SK-N-SH (cell line): ENCODE data around the gene DCAF11. TPM values are rescaled to one million over a fixed set of nuclear protein-coding genes. Genes with fewer than 3 reads are reported as not detected.

Experiments
- CTCF ChIA-PET: fragments of 300-600, 350-600 bp; formaldehyde crosslinking; extraction: SDS; loops from one replicate; lab custom pipeline; 2021; lab: Yijun Ruan, JAX
- POLR2A ChIA-PET: fragments of 350-600 bp; sonication (Branson Sonifier 250); formaldehyde crosslinking; extraction: SDS; loops from one replicate; lab custom pipeline; 2020; ENCODE audit warnings: antibody characterized with exemption, inconsistent platforms; lab: Yijun Ruan, JAX
- DNase-seq: peaks from one replicate; pipeline ENCODE4 v3.0.0; 2012
- H2AFZ ChIP-seq: fragments of 200-600 bp; sonication (generic); 2 replicates; pipeline ENCODE4 v1.8.1; 2016; ENCODE audit warnings: antibody characterized with exemption, mild to moderate bottlenecking, low read depth
- H3F3A ChIP-seq: fragments of 200-600 bp; sonication (generic); replicated peaks from 2 replicates; pipeline ENCODE3; 2016; ENCODE audit warnings: antibody characterized with exemption, mild to moderate bottlenecking; ENCODE audit not compliant: insufficient read depth
- H3K27ac ChIP-seq, 2 experiments: fragments of 200-500 bp in 1 of 2; fragments of 200-600 bp in 1 of 2; sonication (Bioruptor generic) in 1 of 2; sonication (generic), shearing (Covaris generic) in 1 of 2; 2 replicates each; pipeline versions ENCODE4 v1.5.1 to v1.6.1; 2014 to 2016; ENCODE audit warnings: low read depth in 2 of 2, inconsistent platforms in 1 of 2, low read length in 1 of 2, mild to moderate bottlenecking in 1 of 2, mixed read lengths in 1 of 2
- H3K27me3 ChIP-seq: fragments of 200-600 bp; sonication (generic), shearing (Covaris generic); 2 replicates; pipeline ENCODE4 v1.6.1; 2016; ENCODE audit warnings: mixed run types; ENCODE audit not compliant: insufficient read depth
- H3K36me3 ChIP-seq, 2 experiments: fragments of 200-500 bp in 1 of 2; fragments of 200-600 bp in 1 of 2; sonication (Bioruptor generic) in 1 of 2; sonication (generic) in 1 of 2; replicated peaks in 1 of 2; 2 replicates each; pipeline versions ENCODE3 to v1.5.1; 2014 to 2016; ENCODE audit warnings: low read length in 1 of 2, mild to moderate bottlenecking in 1 of 2; ENCODE audit not compliant: insufficient read depth in 2 of 2, control insufficient read depth in 1 of 2
- H3K4me1 ChIP-seq, 2 experiments: fragments of 200-500 bp in 1 of 2; fragments of 200-600 bp in 1 of 2; sonication (Bioruptor generic) in 1 of 2; sonication (generic), shearing (Covaris generic) in 1 of 2; 2 replicates each; pipeline versions ENCODE4 v1.5.1 to v1.6.1; 2014 to 2016; ENCODE audit warnings: low read depth in 1 of 2, low read length in 1 of 2, mixed run types in 1 of 2; ENCODE audit not compliant: insufficient read depth in 2 of 2, control insufficient read depth in 1 of 2
- H3K4me2 ChIP-seq: fragments of 200-600 bp; sonication (generic), shearing (Covaris generic); 2 replicates; pipeline ENCODE4 v1.6.1; 2017; ENCODE audit warnings: mixed run types
- H3K4me3 ChIP-seq, 2 experiments: fragments of 200-500 bp in 1 of 2; fragments of 200-600 bp in 1 of 2; sonication (Bioruptor generic) in 1 of 2; sonication (generic), shearing (Covaris generic) in 1 of 2; 2 replicates each; pipeline versions ENCODE4 v1.5.1 to v1.8.1; 2014 to 2016; ENCODE audit warnings: low read depth in 2 of 2, inconsistent platforms in 1 of 2, low read length in 1 of 2, mild to moderate bottlenecking in 1 of 2, mixed read lengths in 1 of 2, moderate library complexity in 1 of 2
- H3K79me2 ChIP-seq: fragments of 200-600 bp; sonication (generic); 2 replicates; pipeline ENCODE4 v1.8.1; 2017; ENCODE audit warnings: mild to moderate bottlenecking; ENCODE audit not compliant: insufficient read depth
- H3K9ac ChIP-seq: fragments of 200-600 bp; sonication (generic); 2 replicates; pipeline ENCODE4 v1.6.1; 2017; ENCODE audit warnings: mixed run types
- H3K9me2 ChIP-seq: fragments of 200-600 bp; sonication (generic); 2 replicates; pipeline ENCODE4 v1.6.1; 2017; ENCODE audit warnings: mixed run types
- H3K9me3 ChIP-seq: fragments of 200-600 bp; sonication (generic); 2 replicates; pipeline ENCODE4 v1.6.1; 2017; ENCODE audit warnings: mixed run types, mild to moderate bottlenecking, moderate library complexity
- H4K20me1 ChIP-seq: fragments of 200-600 bp; sonication (generic); 2 replicates; pipeline ENCODE4 v1.6.1; 2017; ENCODE audit warnings: mild to moderate bottlenecking, mixed run types; ENCODE audit not compliant: insufficient read depth
- CHD2 ChIP-seq: fragments of 150-350 bp; IDR thresholded peaks from 2 replicates; pipeline ENCODE4 v1.6.1; 2018; ENCODE audit warnings: low read length; ENCODE audit not compliant: partially characterized antibody
- ELF1 ChIP-seq: IDR thresholded peaks from 2 replicates; pipeline ENCODE4 v1.4.0; 2012
- EP300 ChIP-seq, 2 experiments: IDR thresholded peaks; 2 replicates each; pipeline versions ENCODE4 v1.4.0 to v1.6.1; 2012; ENCODE audit warnings: borderline replicate concordance in 1 of 2, low read depth in 1 of 2, low read length in 1 of 2
- GABPA ChIP-seq: IDR thresholded peaks from 2 replicates; pipeline ENCODE4 v1.4.0; 2012; ENCODE audit warnings: low read depth, mild to moderate bottlenecking
- IRF3 ChIP-seq: fragments of 150-350 bp; IDR thresholded peaks from 2 replicates; pipeline ENCODE4 v1.6.1; 2016; ENCODE audit warnings: mild to moderate bottlenecking, low read depth, low read length
- MAX ChIP-seq: IDR thresholded peaks from 2 replicates; pipeline ENCODE4 v1.4.0; 2012; ENCODE audit warnings: low read depth
- MXI1 ChIP-seq: IDR thresholded peaks from 2 replicates; pipeline ENCODE4 v1.6.1; 2012; ENCODE audit warnings: mild to moderate bottlenecking, low read depth, low read length, improper control_type of control experiment
- NRF1 ChIP-seq: IDR thresholded peaks from 2 replicates; pipeline ENCODE4 v1.6.1; 2012; ENCODE audit warnings: low read depth, mild to moderate bottlenecking, low read length
- RAD21 ChIP-seq: IDR thresholded peaks from 2 replicates; pipeline ENCODE4 v1.6.1; 2012; ENCODE audit warnings: mild to moderate bottlenecking, low read length
- RFX5 ChIP-seq: IDR thresholded peaks from 2 replicates; pipeline ENCODE4 v1.6.1; 2012; ENCODE audit warnings: mild to moderate bottlenecking, improper control_type of control experiment, low read length
- TAF1 ChIP-seq: IDR thresholded peaks from 2 replicates; pipeline ENCODE4 v1.6.1; 2012; ENCODE audit warnings: low read depth, mild to moderate bottlenecking, low read length, moderate library complexity, borderline replicate concordance
- TEAD4 ChIP-seq: IDR thresholded peaks from 2 replicates; pipeline ENCODE4 v1.4.0; 2012; ENCODE audit warnings: mild to moderate bottlenecking, borderline replicate concordance; ENCODE audit not compliant: insufficient read depth
- USF1 ChIP-seq: IDR thresholded peaks from 2 replicates; pipeline ENCODE4 v1.4.0; 2012; ENCODE audit warnings: low read depth, borderline replicate concordance
- USF2 ChIP-seq: fragments of 150-350 bp; IDR thresholded peaks from 2 replicates; pipeline ENCODE4 v1.6.1; 2017; ENCODE audit warnings: antibody characterized with exemption, low read length, low read depth, borderline replicate concordance
- YY1 ChIP-seq: IDR thresholded peaks from 2 replicates; pipeline ENCODE4 v1.4.0; 2012; ENCODE audit warnings: low read depth, mild to moderate bottlenecking
- ZBTB33 ChIP-seq: IDR thresholded peaks from 2 replicates; pipeline ENCODE4 v1.4.0; 2012; ENCODE audit warnings: low read depth, borderline replicate concordance
- WGBS: methylation state at CpG from one replicate; pipeline ENCODE4 v1.1.6; 2017; ENCODE audit warnings: low lambda C conversion rate; 5-methylcytosine and 5-hydroxymethylcytosine counted together
- polyA plus RNA-seq, 3 experiments: library from polyadenylated mRNA; depleted of rRNA; stranded (reverse); fragments of >200 nt; gene quantifications; 2 replicates each; pipeline ENCODE4 v1.2.3, GENCODE V29; 2012
- TF ChIP-seq, protein P1 (sequence below): IDR thresholded peaks from 2 replicates; pipeline ENCODE4; 2012

DCAF11 gene
- polyA plus RNA-seq (2012; rRNA removed), result 34.6 and 36.7 TPM in 2 replicates
- 22.5 and 30.9 TPM in 2 replicates for polyA plus RNA-seq (2012; cell fraction: cytosol; rRNA removed)
- polyA plus RNA-seq (2012; cell fraction: nucleus; rRNA removed), result 37.1 and 43.1 TPM in 2 replicates

GRCh38 chr14:24114532-24115421 lies at the start of gene DCAF11, which contains the start of gene NRL:
TSS of gene DCAF11 (plus strand) at chr14:24114777. CDS start at chr14:24115595, 818 bp downstream.
TSS of gene NRL (minus strand) at chr14:24114949. CDS start at chr14:24082848, 32,101 bp downstream.
- peaks cover 10 to 17% of the 10 kb centered on the region in 2 experiments for H3K4me1 ChIP-seq
- H3F3A ChIP-seq, result peaks cover 11% of the 10 kb centered on the region
- H3K4me3 ChIP-seq, result peak within 1 kb of the TSS; percentile 71 to 88
- DNase-seq, result peak; percentile 95
- H4K20me1 ChIP-seq, result no peaks in the 10 kb centered on the region
- ChIA-PET POLR2A (interaction anchor here (0.6 to 3.2 kb wide), 19 partner anchors 8 to 794 kb away, joined by 3 to 28 read pairs (median 6); partner anchors contain the start of genes CARMIL3, EMC9, FITM1 and IRF9), CTCF (interaction anchor here (0.7 to 3.8 kb wide), 15 partner anchors 20 to 526 kb away, joined by 3 to 25 read pairs (median 3); partner anchors contain the start of genes CARMIL3, IPO4, IRF9 and PCK2)
- no peaks in the 10 kb centered on the region for H3K9me3 ChIP-seq
- TF ChIP-seq, protein P1, sequence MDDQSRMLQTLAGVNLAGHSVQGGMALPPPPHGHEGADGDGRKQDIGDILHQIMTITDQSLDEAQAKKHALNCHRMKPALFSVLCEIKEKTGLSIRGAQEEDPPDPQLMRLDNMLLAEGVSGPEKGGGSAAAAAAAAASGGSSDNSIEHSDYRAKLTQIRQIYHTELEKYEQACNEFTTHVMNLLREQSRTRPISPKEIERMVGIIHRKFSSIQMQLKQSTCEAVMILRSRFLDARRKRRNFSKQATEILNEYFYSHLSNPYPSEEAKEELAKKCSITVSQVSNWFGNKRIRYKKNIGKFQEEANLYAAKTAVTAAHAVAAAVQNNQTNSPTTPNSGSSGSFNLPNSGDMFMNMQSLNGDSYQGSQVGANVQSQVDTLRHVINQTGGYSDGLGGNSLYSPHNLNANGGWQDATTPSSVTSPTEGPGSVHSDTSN, result peak; percentile 95
- TF ChIP-seq USF2 (peak; percentile 66), YY1 (no peak), ZBTB33 (peak; percentile 92), MXI1 (peak; percentile 97), TEAD4 (no peak), CHD2 (peak; percentile 96), RAD21 (no peak), RFX5 (peak; percentile 91), GABPA (peak; percentile 31; the same call in 1 of the 2 replicates), TAF1 (no peak), NRF1 (peak; percentile 72), IRF3 (peak; percentile 94), USF1 (peak; percentile 92), MAX (peak; percentile 94), EP300 (IDR thresholded peaks at IDR 0.05; ENCODE audit: borderline replicate concordance in 1 of 2, low read depth in 1 of 2, low read length in 1 of 2) (peak in 1 of 2 experiments; percentile 25; a peak in 1 of 4 replicates), ELF1 (peak; percentile 56)
- peaks cover 12 to 31% of the 10 kb centered on the region in 2 experiments for H3K36me3 ChIP-seq
- H3K4me2 ChIP-seq, result peak within 1 kb of the TSS; percentile 90
- H3K9me2 ChIP-seq, result no peaks in the 10 kb centered on the region
- H3K27me3 ChIP-seq, result no peaks in the 10 kb centered on the region
- peaks cover 6% of the 10 kb centered on the region; the same call in 1 of the 2 replicates for H3K79me2 ChIP-seq
- H3K9ac ChIP-seq, result peak within 1 kb of the TSS; percentile 91
- WGBS, result under 1% methylated on average over 46 of the region's 65 CpGs
- peak within 1 kb of the TSS; percentile 97 to 99 for H3K27ac ChIP-seq
- H2AFZ ChIP-seq, result peak within 1 kb of the TSS; percentile 74
